ENCODE data around the gene MTUS2. TPM values are rescaled to one million over a fixed set of nuclear protein-coding genes. Genes with fewer than 3 reads are reported as not detected.

Gene MTUS2
- total RNA-seq, 1 experiment from 2014 or later: 0.35 TPM

DNA sequence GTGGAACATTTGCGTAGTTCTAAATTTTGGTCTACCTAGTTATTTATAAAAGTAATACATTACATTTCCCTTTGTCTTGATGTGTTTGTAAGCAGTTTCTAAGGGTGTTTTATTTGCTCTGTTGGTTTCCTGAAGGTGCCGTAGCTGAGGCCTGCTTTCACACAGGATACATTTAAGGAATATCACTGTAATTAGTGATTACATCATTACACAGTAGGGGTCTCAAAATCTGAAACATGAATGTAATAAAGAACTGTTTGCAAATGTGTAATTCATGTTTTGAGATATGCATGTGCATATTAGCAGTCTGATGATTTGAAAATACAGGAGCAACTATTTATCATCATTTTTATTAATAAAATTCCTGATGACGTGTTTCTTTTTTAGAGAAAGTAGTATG, 281.8 kb downstream of the MTUS2 start:
- Histone ChIP-seq H3K18ac (ENCODE audit: insufficient read length, low read depth, low read length) (no peak overlapping the region), H2BK15ac (ENCODE audit: low read depth, low read length) (no peak overlapping the region), H4K8ac (replicated peaks; ENCODE audit: insufficient read length, low read depth, low read length) (no peak overlapping the region), H2BK120ac (ENCODE audit: low read depth, low read length, poor library complexity, severe bottlenecking) (no peak overlapping the region), H4K20me1 (ENCODE audit: control insufficient read depth, insufficient read depth, insufficient read length) (no peaks in the 10 kb centered on the region), H2BK12ac (ENCODE audit: insufficient read length, low read depth, low read length) (no peak overlapping the region), H2BK5ac (ENCODE audit: insufficient read length, low read length) (no peak overlapping the region), H3K14ac (ENCODE audit: insufficient read depth, low read length) (no peak overlapping the region), H3K9ac (ENCODE audit: extremely low read depth, insufficient read length, low read length) (no peak overlapping the region), H3K23ac (ENCODE audit: insufficient read length, low read depth, low read length) (no peak overlapping the region), H3K4me1 (ENCODE audit: insufficient read depth, low read length) (no peaks in the 10 kb centered on the region), H2BK20ac (ENCODE audit: low read depth, low read length, poor library complexity, severe bottlenecking) (no peak overlapping the region), H3K4ac (ENCODE audit: low read depth, low read length) (no peak overlapping the region), H3K79me1 (ENCODE audit: insufficient read depth, low read depth, low read length, poor library complexity, severe bottlenecking) (no peaks in the 10 kb centered on the region), H3K79me2 (ENCODE audit: insufficient read depth, low read length) (no peaks in the 10 kb centered on the region), H3K23me2 (ENCODE audit: insufficient read length, low read depth, low read length, poor library complexity, severe bottlenecking) (no peaks in the 10 kb centered on the region), H3K27me3 (ENCODE audit: insufficient read depth, low read length) (no peaks in the 10 kb centered on the region), H4K5ac (ENCODE audit: insufficient read length, low read depth, low read length) (no peak overlapping the region), H3K4me2 (ENCODE audit: insufficient read depth, insufficient read length, low read length) (no peak overlapping the region), H3K9me3 (ENCODE audit: control insufficient read depth, low read depth, low read length) (no peaks in the 10 kb centered on the region), H2AK5ac (ENCODE audit: insufficient read length, low read length) (no peak overlapping the region), H2AFZ (ENCODE audit: low read length) (no peak overlapping the region), H3T11ph (ENCODE audit: low read length) (no peak overlapping the region), H4K91ac (ENCODE audit: insufficient read length, low read depth, low read length) (no peak overlapping the region), H3K56ac (ENCODE audit: insufficient read length, low read depth, low read length) (no peak overlapping the region), H3K27ac (ENCODE audit: insufficient read length, low read depth, low read length) (no peak overlapping the region)
- no CpG with 5 or more reads among the region's 3 CpGs for WGBS (ENCODE audit: extremely low coverage, insufficient read length, low lambda C conversion rate)
- Mint-ChIP-seq H3K9me3 (peaks cover 0 to 2% of the 10 kb centered on the region in 2 experiments; a peak in 1 of 5 replicates), H3K27me3 (ENCODE audit: low read depth) (no peaks in the 10 kb centered on the region; the same call in 1 of the 2 replicates), H3K4me3 (no peak overlapping the region), H3K36me3 (ENCODE audit: insufficient read depth in 1 of 3, low read depth in 3 of 3) (no peaks in the 10 kb centered on the region), H3K4me1 (peaks cover 2% of the 10 kb centered on the region in 2 experiments), H3K27ac (no peak overlapping the region)
- DNase-seq: no peak
- TF ChIP-seq, protein P1, sequence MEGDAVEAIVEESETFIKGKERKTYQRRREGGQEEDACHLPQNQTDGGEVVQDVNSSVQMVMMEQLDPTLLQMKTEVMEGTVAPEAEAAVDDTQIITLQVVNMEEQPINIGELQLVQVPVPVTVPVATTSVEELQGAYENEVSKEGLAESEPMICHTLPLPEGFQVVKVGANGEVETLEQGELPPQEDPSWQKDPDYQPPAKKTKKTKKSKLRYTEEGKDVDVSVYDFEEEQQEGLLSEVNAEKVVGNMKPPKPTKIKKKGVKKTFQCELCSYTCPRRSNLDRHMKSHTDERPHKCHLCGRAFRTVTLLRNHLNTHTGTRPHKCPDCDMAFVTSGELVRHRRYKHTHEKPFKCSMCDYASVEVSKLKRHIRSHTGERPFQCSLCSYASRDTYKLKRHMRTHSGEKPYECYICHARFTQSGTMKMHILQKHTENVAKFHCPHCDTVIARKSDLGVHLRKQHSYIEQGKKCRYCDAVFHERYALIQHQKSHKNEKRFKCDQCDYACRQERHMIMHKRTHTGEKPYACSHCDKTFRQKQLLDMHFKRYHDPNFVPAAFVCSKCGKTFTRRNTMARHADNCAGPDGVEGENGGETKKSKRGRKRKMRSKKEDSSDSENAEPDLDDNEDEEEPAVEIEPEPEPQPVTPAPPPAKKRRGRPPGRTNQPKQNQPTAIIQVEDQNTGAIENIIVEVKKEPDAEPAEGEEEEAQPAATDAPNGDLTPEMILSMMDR (conservative IDR thresholded peaks at IDR 0.05): no peak

Data from H9 (cell line).